ENCODE results near the gene VSTM4. TPM values are rescaled to one million over a fixed set of nuclear protein-coding genes. Genes with fewer than 3 reads are reported as not detected.

Gene VSTM4
- total RNA-seq, 1 experiment from 2014 or later, result not detected

GRCh38 chr10:49083261-49083660, 32.1 kb downstream of the VSTM4 start:
- no peaks in the 10 kb centered on the region for H3K9me3 Mint-ChIP-seq (ENCODE audit: low read depth, unreplicated experiment)
- no peak overlapping the region for H3K4me3 Mint-ChIP-seq (ENCODE audit: low read depth, unreplicated experiment)
- no peak overlapping the region for H3K27ac Mint-ChIP-seq (ENCODE audit: unreplicated experiment)
- DNase-seq, result no peak
- H3K27me3 Mint-ChIP-seq (ENCODE audit: unreplicated experiment), result peaks cover 89% of the 10 kb centered on the region
- intact Hi-C loops (cut with micrococcal nuclease; ENCODE audit: unreplicated experiment), result no loop called here
- no peaks in the 10 kb centered on the region for H3K36me3 Mint-ChIP-seq (ENCODE audit: insufficient read depth, unreplicated experiment)
- TF ChIP-seq CTCF (IDR thresholded peaks at IDR 0.05; ENCODE audit: unreplicated experiment), result no peak
- CTCF ChIA-PET, result no interaction called here
- no TSS peak for BruUV-seq (replicated peaks)
- no peaks in the 10 kb centered on the region for H3K4me1 Mint-ChIP-seq (ENCODE audit: low read depth, unreplicated experiment)

GRCh38 chr10:49082766-49083165, 32.6 kb downstream of the VSTM4 start:
- TF ChIP-seq CTCF (IDR thresholded peaks at IDR 0.05; ENCODE audit: unreplicated experiment), result no peak
- BruUV-seq (replicated peaks), result no TSS peak
- Mint-ChIP-seq H3K4me3 (ENCODE audit: low read depth, unreplicated experiment) (no peak overlapping the region), H3K27me3 (ENCODE audit: unreplicated experiment) (peaks cover 89% of the 10 kb centered on the region), H3K27ac (ENCODE audit: unreplicated experiment) (no peak overlapping the region), H3K9me3 (ENCODE audit: low read depth, unreplicated experiment) (no peaks in the 10 kb centered on the region), H3K4me1 (ENCODE audit: low read depth, unreplicated experiment) (no peaks in the 10 kb centered on the region), H3K36me3 (ENCODE audit: insufficient read depth, unreplicated experiment) (no peaks in the 10 kb centered on the region)
- no peak for DNase-seq
- intact Hi-C loops (cut with micrococcal nuclease; ENCODE audit: unreplicated experiment), result no loop called here
- CTCF ChIA-PET, result no interaction called here

- Mint-ChIP-seq H3K9me3 (ENCODE audit: low read depth, unreplicated experiment) (no peaks in the 10 kb centered on the region), H3K4me1 (ENCODE audit: low read depth, unreplicated experiment) (no peaks in the 10 kb centered on the region), H3K27ac (ENCODE audit: unreplicated experiment) (no peak overlapping the region), H3K4me3 (ENCODE audit: low read depth, unreplicated experiment) (no peak overlapping the region), H3K36me3 (ENCODE audit: insufficient read depth, unreplicated experiment) (no peaks in the 10 kb centered on the region), H3K27me3 (ENCODE audit: unreplicated experiment) (peaks cover 89% of the 10 kb centered on the region)
- no TSS peak for BruUV-seq (replicated peaks)
- no peak for DNase-seq
- CTCF ChIA-PET, result no interaction called here
- intact Hi-C loops (cut with micrococcal nuclease; ENCODE audit: unreplicated experiment), result no loop called here
- no peak for TF ChIP-seq CTCF (IDR thresholded peaks at IDR 0.05; ENCODE audit: unreplicated experiment)
Measured at GRCh38 chr10:49081547-49082275, 33.6 kb downstream of the VSTM4 start.

GRCh38 chr10:49080965-49081364, 34.4 kb downstream of the VSTM4 start:
- peaks cover 89% of the 10 kb centered on the region for H3K27me3 Mint-ChIP-seq (ENCODE audit: unreplicated experiment)
- no peaks in the 10 kb centered on the region for H3K36me3 Mint-ChIP-seq (ENCODE audit: insufficient read depth, unreplicated experiment)
- CTCF ChIA-PET, result no interaction called here
- no peak overlapping the region for H3K4me3 Mint-ChIP-seq (ENCODE audit: low read depth, unreplicated experiment)
- intact Hi-C loops (cut with micrococcal nuclease; ENCODE audit: unreplicated experiment), result no loop called here
- H3K4me1 Mint-ChIP-seq (ENCODE audit: low read depth, unreplicated experiment), result no peaks in the 10 kb centered on the region
- BruUV-seq (replicated peaks), result no TSS peak
- H3K27ac Mint-ChIP-seq (ENCODE audit: unreplicated experiment), result no peak overlapping the region
- TF ChIP-seq CTCF (IDR thresholded peaks at IDR 0.05; ENCODE audit: unreplicated experiment), result no peak
- no peak for DNase-seq
- no peaks in the 10 kb centered on the region for H3K9me3 Mint-ChIP-seq (ENCODE audit: low read depth, unreplicated experiment)
